ENCODE measurements around the gene HMCN2.

Gene HMCN2

GRCh38 chr9:130351343-130351742 is 85.8 kb downstream of the HMCN2 start:
- DNase-seq = no peak

GRCh38 chr9:130352081-130352480 is 86.5 kb downstream of the HMCN2 start:
- DNase-seq = no peak

- DNase-seq = no peak
These were observed 87.2 kb downstream of the HMCN2 start for GRCh38 chr9:130352586-130353285.

- no peak for DNase-seq
These were observed 88.8 kb downstream of the HMCN2 start for GRCh38 chr9:130354378-130354777.

- DNase-seq = no peak
These were observed 89.2 kb downstream of the HMCN2 start for GRCh38 chr9:130354806-130355205.

GRCh38 chr9:130356033-130356432 is 90.5 kb downstream of the HMCN2 start:
- DNase-seq = no peak

GRCh38 chr9:130356877-130357584 is 91.5 kb downstream of the HMCN2 start:
- no peak for DNase-seq

GRCh38 chr9:130358928-130359327 is 93.4 kb downstream of the HMCN2 start:
- no peak for DNase-seq

GRCh38 chr9:130359819-130360218 is 94.3 kb downstream of the HMCN2 start:
- DNase-seq = no peak

- no peak for DNase-seq
These were observed 95.1 kb downstream of the HMCN2 start for GRCh38 chr9:130360672-130361071.

- no peak for DNase-seq
These were observed 96.4 kb downstream of the HMCN2 start for GRCh38 chr9:130361873-130362362.

GRCh38 chr9:130362691-130363090 is 97.1 kb downstream of the HMCN2 start:
- no peak for DNase-seq

- DNase-seq = no peak
These were observed 98.3 kb downstream of the HMCN2 start for GRCh38 chr9:130363755-130364404.

GRCh38 chr9:130364619-130365322 is 99.2 kb downstream of the HMCN2 start:
- no peak for DNase-seq

- no peak for DNase-seq
These were observed 99.8 kb downstream of the HMCN2 start for GRCh38 chr9:130365323-130365721.

GRCh38 chr9:130366072-130366471 is 100.5 kb downstream of the HMCN2 start:
- no peak for DNase-seq

GRCh38 chr9:130366888-130367550 is 101.5 kb downstream of the HMCN2 start:
- DNase-seq = no peak

- peak; percentile 16 for DNase-seq
These were observed 103.1 kb downstream of the HMCN2 start for GRCh38 chr9:130368631-130369103.

GRCh38 chr9:130370226-130370625 is 104.7 kb downstream of the HMCN2 start:
- no peak for DNase-seq

- DNase-seq = no peak
These were observed 105.8 kb downstream of the HMCN2 start for GRCh38 chr9:130371196-130371966.

GRCh38 chr9:130372057-130372456 is 106.5 kb downstream of the HMCN2 start:
- peak; percentile 81 for DNase-seq

Measured in NCI-H69 (cell line).